ENCODE measurements around the gene S100A12. TPM values are rescaled to one million over a fixed set of nuclear protein-coding genes. Genes with fewer than 3 reads are reported as not detected.

The S100A12 gene
- total RNA-seq, 1 experiment from 2014 or later, result not detected

DNA sequence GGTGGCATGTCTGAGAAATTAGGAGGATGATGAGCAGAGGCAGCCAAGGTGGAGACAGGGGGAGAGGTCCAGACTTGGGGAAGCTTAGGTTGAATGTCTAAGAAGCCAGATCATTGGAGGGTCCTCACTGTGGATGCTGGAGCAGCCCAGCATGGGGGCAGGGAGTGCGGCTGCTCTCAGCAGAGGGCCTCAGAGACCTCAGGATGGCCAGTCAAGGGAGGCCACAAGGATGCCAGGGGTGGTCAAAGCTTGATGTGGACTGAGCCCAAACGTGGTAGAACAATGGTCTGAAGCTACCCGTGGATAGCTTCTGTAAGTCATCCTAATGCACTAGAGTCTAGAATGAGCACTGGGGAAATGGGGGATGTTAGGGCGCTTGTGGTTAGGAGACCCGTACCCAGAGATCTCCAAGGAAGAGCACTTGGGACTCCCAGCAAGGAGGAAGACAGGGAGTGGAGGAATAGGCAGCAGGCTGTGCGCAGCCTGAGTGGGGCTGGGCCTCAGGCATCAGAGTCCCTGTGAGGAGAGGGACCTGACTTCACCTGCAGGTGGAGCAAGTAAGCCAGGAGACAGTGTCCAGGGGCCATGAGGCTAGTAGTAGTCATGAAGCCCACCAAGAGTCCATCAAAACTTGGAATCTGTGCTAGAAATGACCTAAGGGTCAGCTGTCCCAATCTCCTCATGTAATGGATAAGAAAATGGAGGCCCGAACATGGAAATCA lies 22.0 kb downstream of the S100A12 start:
- Mint-ChIP-seq H3K9me3 (ENCODE audit: unreplicated experiment) (no peaks in the 10 kb centered on the region), H3K4me3 (ENCODE audit: unreplicated experiment) (no peak overlapping the region), H3K4me1 (ENCODE audit: low read depth, unreplicated experiment) (no peaks in the 10 kb centered on the region), H3K27me3 (ENCODE audit: insufficient read depth, unreplicated experiment) (peaks cover 20% of the 10 kb centered on the region), H3K27ac (ENCODE audit: unreplicated experiment) (no peak overlapping the region), H3K36me3 (ENCODE audit: insufficient read depth, unreplicated experiment) (no peaks in the 10 kb centered on the region)
- no peaks in the 10 kb centered on the region for H3K9me3 ChIP-seq
- no TSS peak for BruUV-seq (replicated peaks)
- no peaks in the 10 kb centered on the region for H3K4me1 ChIP-seq
- CTCF ChIA-PET, result interaction anchor here (0.6 to 2.8 kb wide), 10 partner anchors 9 to 374 kb away, joined by 3 to 42 read pairs (median 4); partner anchors contain the start of genes INTS3 and S100A16
- intact Hi-C loops (cut with micrococcal nuclease; ENCODE audit: unreplicated experiment), result loop anchor here (5.0 to 10.0 kb wide), 2 partner anchors 211 to 394 kb away; partner anchors contain the start of gene S100A2
- no peaks in the 10 kb centered on the region for H3K36me3 ChIP-seq (ENCODE audit: control insufficient read depth, insufficient read depth, low read length)
- H3K4me3 ChIP-seq (ENCODE audit: low read depth, low read length), result no peak overlapping the region
- DNase-seq, result peak in 1 of 2 experiments; percentile 49
- no peaks in the 10 kb centered on the region for H3K27me3 ChIP-seq (replicated peaks; ENCODE audit: control insufficient read depth, insufficient read depth, low read length)
- POLR2A ChIA-PET, result interaction anchor here (0.5 to 0.7 kb wide), 2 partner anchors 180 to 633 kb away, joined by 3 to 7 read pairs; partner anchors contain the start of gene RAB13
- TF ChIP-seq, protein P1, sequence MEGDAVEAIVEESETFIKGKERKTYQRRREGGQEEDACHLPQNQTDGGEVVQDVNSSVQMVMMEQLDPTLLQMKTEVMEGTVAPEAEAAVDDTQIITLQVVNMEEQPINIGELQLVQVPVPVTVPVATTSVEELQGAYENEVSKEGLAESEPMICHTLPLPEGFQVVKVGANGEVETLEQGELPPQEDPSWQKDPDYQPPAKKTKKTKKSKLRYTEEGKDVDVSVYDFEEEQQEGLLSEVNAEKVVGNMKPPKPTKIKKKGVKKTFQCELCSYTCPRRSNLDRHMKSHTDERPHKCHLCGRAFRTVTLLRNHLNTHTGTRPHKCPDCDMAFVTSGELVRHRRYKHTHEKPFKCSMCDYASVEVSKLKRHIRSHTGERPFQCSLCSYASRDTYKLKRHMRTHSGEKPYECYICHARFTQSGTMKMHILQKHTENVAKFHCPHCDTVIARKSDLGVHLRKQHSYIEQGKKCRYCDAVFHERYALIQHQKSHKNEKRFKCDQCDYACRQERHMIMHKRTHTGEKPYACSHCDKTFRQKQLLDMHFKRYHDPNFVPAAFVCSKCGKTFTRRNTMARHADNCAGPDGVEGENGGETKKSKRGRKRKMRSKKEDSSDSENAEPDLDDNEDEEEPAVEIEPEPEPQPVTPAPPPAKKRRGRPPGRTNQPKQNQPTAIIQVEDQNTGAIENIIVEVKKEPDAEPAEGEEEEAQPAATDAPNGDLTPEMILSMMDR (IDR thresholded peaks at IDR 0.05; ENCODE audit: insufficient read depth in 1 of 2, low read depth in 1 of 2, low read length in 1 of 2, severe bottlenecking in 1 of 2, unreplicated experiment in 1 of 2), result peak; percentile 51 to 54

DNA sequence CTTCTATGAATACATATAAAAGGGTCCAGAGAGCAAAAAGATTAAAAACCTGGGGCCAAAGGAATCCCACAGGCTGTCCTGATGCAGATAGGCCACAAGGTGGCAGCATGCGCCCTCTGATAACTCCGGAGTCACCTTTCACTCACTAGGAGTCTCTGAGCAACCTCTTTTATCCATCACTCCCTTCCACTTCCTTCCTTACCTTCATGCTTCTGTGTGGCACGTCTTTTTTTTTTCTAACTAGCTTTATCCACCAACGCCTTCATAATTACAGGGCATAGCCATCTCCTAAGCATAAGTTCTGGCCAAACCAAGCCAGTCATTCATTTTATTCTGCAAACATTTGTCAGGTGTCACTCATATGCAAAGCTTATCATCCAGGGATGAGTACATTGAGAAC lies 22.9 kb downstream of the S100A12 start:
- Mint-ChIP-seq H3K27ac (ENCODE audit: unreplicated experiment) (no peak overlapping the region), H3K9me3 (ENCODE audit: unreplicated experiment) (no peaks in the 10 kb centered on the region), H3K27me3 (ENCODE audit: insufficient read depth, unreplicated experiment) (peaks cover 15% of the 10 kb centered on the region), H3K4me1 (ENCODE audit: low read depth, unreplicated experiment) (no peaks in the 10 kb centered on the region), H3K36me3 (ENCODE audit: insufficient read depth, unreplicated experiment) (no peaks in the 10 kb centered on the region), H3K4me3 (ENCODE audit: unreplicated experiment) (no peak overlapping the region)
- Histone ChIP-seq H3K4me1 (no peaks in the 10 kb centered on the region), H3K27me3 (replicated peaks; ENCODE audit: control insufficient read depth, insufficient read depth, low read length) (no peaks in the 10 kb centered on the region), H3K9me3 (no peaks in the 10 kb centered on the region), H3K4me3 (ENCODE audit: low read depth, low read length) (no peak overlapping the region), H3K36me3 (ENCODE audit: control insufficient read depth, insufficient read depth, low read length) (no peaks in the 10 kb centered on the region)
- POLR2A ChIA-PET, result interaction anchor here (0.7 kb wide), 1 partner anchor 181 kb away, joined by 3 read pairs; no protein-coding TSS in a partner anchor
- TF ChIP-seq, protein P1 (IDR thresholded peaks at IDR 0.05; ENCODE audit: insufficient read depth in 1 of 2, low read depth in 1 of 2, low read length in 1 of 2, severe bottlenecking in 1 of 2, unreplicated experiment in 1 of 2), result peak; percentile 89 to 93
- intact Hi-C loops (cut with micrococcal nuclease; ENCODE audit: unreplicated experiment), result loop anchor here (1.0 to 10.0 kb wide), 4 partner anchors 52 to 395 kb away; partner anchors contain the start of gene S100A2
- peak; percentile 60 to 72 for DNase-seq
- CTCF ChIA-PET, result interaction anchor here (0.6 to 2.8 kb wide), 6 partner anchors 9 to 375 kb away, joined by 3 to 42 read pairs (median 5); partner anchors contain the start of gene INTS3
- no TSS peak for BruUV-seq (replicated peaks)

DNA sequence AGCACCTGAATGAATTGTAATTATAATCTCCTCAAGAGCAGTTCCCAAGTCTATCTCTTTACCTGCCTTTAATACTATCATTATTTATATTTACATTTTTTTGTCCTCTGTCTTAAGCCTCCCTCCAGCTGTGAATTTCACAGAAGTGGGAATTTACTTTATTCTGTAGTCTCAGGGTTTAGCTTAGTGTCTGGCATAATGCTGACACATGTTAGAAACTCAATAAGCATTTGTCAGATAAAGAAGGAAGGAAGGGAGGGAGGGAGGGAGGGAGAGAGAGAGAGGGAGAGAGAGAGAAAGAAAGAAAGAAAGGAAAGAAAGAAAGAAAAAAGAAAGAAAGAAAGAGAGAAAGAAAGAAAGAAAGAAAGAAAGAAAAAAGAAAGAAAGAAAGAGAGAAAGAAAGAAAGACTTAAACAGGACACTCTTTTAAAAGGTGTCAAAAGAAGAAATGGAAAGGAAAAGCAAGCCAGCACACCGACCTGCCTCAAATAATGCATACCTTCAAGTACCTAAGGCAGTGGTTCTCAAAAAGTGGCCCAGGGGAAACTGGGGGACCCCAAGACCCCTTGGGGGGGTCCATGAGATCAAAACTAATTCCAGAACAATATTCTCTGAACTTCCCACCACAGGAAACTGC lies 25.0 kb downstream of the S100A12 start:
- H3K36me3 Mint-ChIP-seq (ENCODE audit: insufficient read depth, unreplicated experiment), result no peaks in the 10 kb centered on the region
- peaks cover 9% of the 10 kb centered on the region for H3K27me3 Mint-ChIP-seq (ENCODE audit: insufficient read depth, unreplicated experiment)
- POLR2A ChIA-PET, result no interaction called here
- CTCF ChIA-PET, result no interaction called here
- BruUV-seq (replicated peaks), result no TSS peak
- no peak overlapping the region for H3K4me3 ChIP-seq (ENCODE audit: low read depth, low read length)
- H3K4me1 ChIP-seq, result no peaks in the 10 kb centered on the region
- H3K4me1 Mint-ChIP-seq (ENCODE audit: low read depth, unreplicated experiment), result no peaks in the 10 kb centered on the region
- intact Hi-C loops (cut with micrococcal nuclease; ENCODE audit: unreplicated experiment), result loop anchor here (5.0 to 10.0 kb wide), 2 partner anchors 214 to 397 kb away; partner anchors contain the start of gene S100A2
- H3K4me3 Mint-ChIP-seq (ENCODE audit: unreplicated experiment), result no peak overlapping the region
- H3K9me3 ChIP-seq, result no peaks in the 10 kb centered on the region
- H3K27me3 ChIP-seq (replicated peaks; ENCODE audit: control insufficient read depth, insufficient read depth, low read length), result no peaks in the 10 kb centered on the region
- H3K27ac Mint-ChIP-seq (ENCODE audit: unreplicated experiment), result no peak overlapping the region
- TF ChIP-seq, protein P1 (IDR thresholded peaks at IDR 0.05; ENCODE audit: insufficient read depth in 1 of 2, low read depth in 1 of 2, low read length in 1 of 2, severe bottlenecking in 1 of 2, unreplicated experiment in 1 of 2), result no peak
- no peaks in the 10 kb centered on the region for H3K36me3 ChIP-seq (ENCODE audit: control insufficient read depth, insufficient read depth, low read length)
- no peaks in the 10 kb centered on the region for H3K9me3 Mint-ChIP-seq (ENCODE audit: unreplicated experiment)
- DNase-seq, result no peak

Data from Caco-2 (cell line).